ENCODE measurements around the gene VSIG4.

- TF ChIP-seq CTCF (IDR thresholded peaks at IDR 0.05) (no peak), EZH2phosphoT487 (IDR thresholded peaks at IDR 0.05) (no peak), EZH2 (IDR thresholded peaks at IDR 0.05) (no peak)
Measured at GRCh38 chrX:66051980-66052379, 12.1 kb upstream of the VSIG4 start.
